GM18868 (cell line): ENCODE measurements around the gene CIB4.

Source experiments
- ATAC-seq: cut with Tn5 transposase; IDR thresholded peaks from one replicate; pipeline ENCODE4 v1.9.1; 2021; ENCODE audit warnings: mild to moderate bottlenecking, moderate library complexity; ENCODE audit not compliant: unreplicated experiment

The CIB4 gene

DNA sequence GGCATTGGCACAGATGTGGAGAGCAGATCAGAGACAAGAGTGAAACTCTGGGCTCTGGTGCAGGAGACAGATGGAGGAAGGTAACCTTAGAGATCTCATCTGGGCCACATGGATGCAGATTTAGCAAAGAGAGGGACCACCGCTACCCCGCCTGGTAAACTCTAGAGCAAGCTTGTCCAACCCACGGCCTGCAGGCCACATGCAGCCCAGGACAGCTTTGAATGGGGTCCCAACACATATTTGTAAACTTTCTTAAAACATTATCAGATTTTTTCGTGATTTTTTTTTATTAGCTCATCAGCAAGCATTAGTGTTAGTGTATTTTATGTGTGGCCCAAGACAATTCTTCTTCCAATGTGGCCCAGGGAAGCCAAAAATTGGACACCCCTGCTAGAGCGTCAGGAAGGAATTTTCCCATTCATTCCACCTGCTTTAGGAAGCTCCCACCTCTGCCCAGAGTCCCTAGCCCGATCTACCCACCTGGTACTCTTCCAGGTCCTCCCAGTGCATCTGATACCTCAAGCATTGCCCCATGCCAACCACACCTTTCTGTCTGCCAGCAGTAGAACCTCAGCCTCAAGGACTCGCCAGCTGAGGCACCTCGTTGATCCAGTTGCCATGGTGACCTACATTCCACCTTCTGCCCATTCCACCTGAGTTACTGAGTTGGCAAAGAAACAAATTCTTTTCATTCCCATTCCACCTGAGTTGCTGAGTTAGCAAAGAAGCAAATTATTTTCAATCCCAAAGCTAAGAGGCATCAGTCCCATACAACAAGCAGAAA lies at the start of gene CIB4:
Gene CIB4 (minus strand): TSS at position 586 of the 784 bp plus-strand sequence. CDS start 52 bp downstream, at position 534.
- no peak for ATAC-seq

DNA sequence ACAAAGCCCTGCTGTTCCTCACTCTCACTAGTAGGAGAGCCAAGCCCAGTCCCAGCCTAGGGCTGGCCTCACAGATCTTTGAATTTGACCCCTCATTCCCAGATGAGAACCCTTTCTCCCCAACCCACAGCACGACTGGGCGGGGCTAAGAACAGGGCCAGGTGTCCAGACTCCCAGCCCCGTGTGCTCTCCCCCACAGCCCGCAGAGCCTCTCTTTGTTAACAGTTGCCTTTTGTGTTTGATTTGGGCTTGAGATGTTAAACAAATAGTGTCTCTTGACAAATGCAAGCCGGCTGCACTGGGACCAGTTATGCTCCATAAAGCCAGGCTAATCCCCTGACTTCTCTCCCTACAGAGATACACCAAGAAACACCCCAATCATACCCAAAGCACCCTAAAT lies 46.6 kb upstream of the CIB4 start:
- ATAC-seq, result no peak

DNA sequence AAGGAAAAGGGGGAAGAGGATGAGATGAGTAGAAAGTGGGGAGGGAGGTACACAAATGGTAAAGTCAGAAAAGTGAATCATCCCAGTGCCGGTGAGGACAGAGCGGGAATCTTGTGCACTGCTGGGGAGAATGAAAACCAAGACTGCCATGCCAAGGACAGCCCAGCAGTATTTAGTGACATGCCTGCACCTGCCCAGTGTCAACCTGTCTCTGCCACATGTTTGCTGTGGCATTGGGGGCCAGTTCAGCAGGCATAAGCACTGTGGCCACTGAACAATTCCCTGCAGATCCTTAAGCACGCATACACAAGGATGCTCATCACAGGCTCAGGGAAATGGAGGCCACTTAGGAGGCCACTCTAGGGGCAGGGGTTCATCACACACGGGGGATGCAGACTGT lies 46.2 kb upstream of the CIB4 start:
- no peak for ATAC-seq

DNA sequence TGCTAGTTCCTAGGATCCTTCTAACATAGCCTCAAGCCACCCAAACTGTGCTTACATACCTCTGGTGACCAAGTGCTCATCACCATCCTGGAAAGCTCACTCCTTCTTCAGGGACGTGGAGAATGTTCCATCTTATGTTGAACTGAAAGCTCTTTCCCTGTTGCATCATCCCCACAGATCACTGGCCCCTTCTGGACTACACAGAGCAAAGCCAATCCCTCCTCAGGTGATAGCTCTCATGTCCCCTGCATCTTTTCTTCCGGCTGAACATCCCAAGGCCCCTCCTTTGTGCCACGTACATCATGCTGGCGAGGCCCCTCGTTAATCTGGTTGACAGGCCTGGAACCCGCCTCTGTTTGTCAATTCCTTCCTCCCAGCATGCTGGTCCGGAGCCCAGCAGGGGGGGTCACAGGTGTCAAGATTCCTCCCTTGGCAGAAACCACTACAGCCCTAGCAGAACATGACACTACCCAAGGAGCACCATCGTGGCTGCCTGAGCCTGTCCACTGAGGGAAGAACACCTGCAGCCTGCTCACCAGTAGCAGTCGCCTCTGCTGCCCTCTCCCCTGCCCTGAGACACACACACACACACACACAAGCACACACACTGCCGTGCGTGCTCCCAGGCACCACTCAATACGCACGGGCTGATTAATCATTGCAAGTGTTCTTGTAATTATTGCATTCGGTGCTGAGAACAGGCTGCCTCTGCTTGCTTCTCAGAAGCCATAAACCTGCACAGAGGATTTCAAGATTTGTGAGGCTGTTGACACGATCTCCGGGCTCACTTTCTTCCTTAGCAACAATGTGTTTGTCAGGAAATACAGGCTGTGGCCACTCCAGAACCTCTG lies 45.0 kb upstream of the CIB4 start:
- no peak for ATAC-seq

DNA sequence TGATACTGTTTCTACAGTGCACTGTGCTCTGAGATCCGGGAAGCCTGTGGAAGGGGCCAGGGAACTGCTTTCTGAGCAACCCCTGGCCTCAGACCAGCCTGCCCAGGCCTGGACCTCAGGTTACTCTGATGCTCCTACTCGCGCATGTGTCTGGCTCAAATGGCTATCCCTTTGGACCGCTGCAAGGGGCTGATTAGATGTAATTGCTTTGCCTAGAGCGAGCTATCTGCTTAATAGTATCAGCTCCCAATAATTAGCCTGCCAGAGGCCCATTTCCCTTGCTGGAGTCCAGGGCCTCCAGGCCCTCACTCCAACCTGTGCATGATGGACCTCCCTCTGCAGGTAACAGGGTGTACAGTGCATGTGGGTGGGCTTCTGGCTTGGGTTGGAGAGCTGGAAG lies 44.2 kb upstream of the CIB4 start:
- no peak for ATAC-seq

DNA sequence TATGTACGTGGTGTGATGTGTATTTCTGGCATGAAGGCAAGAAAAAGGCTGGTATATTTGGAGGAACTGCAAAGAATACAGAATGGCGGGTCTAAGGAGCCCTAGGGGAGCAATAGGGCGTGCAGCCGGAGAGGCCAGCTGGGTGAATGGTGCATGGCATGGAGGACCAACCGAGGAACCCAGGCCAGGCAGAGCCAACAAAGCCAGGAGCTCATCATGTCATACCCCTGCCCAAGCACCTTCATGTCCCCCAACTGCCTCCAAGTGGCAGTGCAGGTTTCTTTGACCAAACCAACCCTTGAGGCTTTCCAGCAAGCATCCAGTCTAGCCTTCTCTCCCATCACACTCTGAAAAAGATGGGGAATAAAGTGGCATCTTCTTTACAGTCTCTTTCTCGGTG lies 42.4 kb upstream of the CIB4 start:
- ATAC-seq, result no peak

DNA sequence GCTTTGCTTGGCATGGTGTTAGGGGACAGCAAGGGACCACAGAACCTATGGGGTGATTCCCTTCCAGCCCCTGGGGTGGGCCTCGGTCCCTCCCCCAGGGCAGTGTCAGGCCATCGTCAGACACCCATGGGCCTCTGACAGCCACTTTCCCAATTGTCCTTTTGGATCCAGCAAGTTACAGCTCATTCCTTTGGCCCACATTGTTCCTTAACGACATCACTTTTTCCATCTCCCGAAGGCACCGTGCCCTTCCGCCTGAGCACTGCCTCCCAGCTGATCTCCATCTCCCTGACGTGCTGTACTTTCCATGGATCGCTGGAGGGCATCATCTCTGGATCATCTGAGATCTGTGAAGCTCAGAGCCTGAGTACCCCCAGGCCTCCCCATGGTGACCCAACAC lies 41.0 kb upstream of the CIB4 start:
- no peak for ATAC-seq

DNA sequence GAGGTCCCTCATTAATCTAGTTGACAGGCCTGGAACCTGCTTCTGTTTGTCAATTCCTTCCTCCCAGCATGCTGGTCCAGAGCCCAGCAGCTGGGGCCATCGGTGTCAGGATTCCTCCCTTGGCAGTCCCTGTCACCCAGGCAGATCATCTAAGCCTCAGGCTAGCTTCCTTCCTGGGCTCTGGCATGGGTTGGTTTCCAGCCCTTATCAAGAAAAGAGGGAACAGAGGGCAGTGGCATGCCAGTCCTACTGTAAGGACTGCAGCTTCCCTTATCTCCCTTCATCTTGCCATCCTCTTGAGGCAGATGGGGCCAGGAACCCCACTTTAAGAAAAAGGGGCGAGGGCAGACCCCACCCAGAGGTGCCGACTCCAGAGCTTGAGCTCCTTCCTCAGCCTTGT lies 40.5 kb upstream of the CIB4 start:
- ATAC-seq, result no peak

DNA sequence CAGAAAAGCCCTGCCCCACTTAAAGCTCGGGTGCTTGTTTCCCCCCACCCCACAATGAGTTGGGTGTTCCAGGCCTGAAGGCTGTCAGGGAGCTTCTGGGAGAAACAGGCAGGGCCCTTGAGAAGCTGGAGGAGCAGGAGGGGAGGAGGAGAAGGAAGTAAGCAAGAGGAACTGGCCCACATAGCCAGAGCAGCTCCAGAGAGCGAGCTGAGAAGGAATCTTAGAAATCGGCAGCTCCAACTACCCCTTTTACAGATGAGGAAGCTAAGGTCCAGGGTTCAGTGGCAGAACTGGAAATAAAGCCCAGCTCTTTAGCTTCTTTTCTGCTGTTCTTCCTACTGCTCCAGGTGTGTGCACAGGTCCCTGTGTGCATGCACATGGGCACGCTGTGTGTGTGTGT lies 38.7 kb upstream of the CIB4 start:
- no peak for ATAC-seq

DNA sequence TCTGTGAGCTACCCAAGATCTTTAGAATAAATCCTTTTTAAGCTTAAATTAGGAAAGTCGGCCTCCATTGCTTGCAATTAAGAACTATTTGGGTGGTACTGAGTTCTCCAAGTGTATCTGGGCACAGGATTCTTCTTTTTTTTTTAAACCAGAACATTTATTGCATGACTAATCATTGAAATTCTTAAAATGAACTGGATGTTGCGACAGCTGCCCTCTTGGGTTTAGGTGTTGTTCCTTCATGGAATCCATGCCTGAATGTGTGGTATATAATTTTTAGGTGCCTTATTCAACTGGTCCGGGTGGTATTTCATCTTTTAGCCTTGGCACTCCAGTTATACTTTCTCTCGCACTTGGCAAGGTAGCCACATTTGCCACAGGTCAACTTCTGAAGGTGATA lies 36.9 kb upstream of the CIB4 start:
- ATAC-seq, result no peak

DNA sequence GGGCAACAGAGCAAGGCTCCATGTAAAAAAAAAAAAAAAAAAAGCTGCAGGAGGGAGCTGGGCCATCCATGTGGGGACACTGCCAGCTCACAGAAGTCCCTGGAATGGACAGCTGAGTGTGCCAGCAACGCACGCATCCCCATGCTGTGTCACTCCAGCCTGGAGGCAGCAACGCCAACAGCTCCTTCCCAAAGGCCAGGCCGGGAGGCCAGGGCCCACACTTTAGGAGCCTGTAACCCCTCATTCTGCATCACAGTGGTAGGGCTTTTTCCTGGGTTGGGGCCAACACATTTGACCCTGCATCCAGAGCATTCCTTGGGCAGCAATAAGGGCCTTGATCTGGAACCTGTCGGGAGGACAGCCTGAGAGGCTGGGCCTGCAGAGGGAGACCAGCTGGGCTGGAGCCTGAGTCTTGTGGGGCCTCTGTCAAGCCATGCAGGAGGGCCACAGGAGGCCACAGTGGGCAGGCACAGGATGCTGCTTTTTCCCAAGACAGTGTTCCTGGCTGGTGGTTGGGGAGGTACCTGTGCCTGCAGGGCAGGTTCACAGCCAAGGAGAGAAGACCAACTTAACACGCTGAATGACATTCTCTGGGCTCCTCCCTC lies 34.6 kb upstream of the CIB4 start:
- ATAC-seq, result no peak

DNA sequence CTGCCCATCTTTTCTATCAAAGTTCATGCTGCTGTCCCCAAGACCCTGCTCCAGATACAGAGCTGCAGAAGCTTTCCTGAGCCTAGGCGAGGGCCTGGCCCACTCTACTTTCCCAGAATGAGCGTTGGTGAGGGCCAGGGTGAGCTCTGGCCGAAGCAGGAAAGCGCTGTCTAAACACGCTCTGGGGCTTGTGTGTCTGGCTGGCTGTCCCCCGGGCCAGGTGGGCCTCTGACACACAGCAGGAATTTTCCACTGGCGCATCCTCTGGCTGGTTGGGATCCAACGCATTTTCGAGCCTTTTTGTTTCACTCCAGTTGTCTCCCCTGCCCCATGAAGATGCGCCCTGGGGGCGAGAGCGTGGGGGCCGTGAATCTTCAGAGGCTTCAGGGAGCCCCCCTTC lies 33.6 kb upstream of the CIB4 start:
- no peak for ATAC-seq

DNA sequence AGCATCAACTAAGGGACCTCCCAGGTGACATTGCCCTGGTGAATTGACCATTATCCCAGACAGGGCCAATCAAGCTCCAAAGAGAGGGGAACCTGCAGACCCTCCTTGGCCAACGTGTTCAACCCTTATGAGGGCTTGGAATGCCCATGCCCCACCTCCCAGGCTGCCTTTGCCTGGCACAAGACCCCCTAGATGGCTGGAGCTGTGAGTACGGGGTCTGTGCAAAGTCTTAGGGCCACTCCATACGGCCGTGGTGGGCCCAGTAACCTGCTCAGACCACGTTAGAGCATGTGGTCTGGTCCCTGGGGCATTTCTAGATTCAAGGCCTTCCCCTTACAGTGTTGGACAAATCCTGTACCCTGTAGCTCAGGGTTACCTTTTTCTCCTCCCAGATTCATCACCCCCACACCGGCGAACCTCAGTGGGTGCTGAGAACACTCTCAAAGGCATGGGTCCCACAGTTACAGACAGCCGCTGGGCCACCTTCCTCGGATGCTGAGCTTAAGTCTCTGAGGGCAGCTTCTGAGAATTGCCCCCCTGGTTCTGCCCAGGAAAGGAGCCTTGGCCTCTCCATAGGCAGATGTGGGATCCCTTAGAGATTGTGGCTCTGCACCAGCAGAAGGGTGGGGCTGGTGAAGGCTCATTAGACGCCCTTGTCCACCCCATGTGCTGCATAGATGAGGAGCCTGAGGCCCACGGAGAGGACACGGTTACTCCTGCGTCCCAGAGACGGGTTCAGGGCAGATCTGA lies 33.0 kb upstream of the CIB4 start:
- ATAC-seq, result no peak

DNA sequence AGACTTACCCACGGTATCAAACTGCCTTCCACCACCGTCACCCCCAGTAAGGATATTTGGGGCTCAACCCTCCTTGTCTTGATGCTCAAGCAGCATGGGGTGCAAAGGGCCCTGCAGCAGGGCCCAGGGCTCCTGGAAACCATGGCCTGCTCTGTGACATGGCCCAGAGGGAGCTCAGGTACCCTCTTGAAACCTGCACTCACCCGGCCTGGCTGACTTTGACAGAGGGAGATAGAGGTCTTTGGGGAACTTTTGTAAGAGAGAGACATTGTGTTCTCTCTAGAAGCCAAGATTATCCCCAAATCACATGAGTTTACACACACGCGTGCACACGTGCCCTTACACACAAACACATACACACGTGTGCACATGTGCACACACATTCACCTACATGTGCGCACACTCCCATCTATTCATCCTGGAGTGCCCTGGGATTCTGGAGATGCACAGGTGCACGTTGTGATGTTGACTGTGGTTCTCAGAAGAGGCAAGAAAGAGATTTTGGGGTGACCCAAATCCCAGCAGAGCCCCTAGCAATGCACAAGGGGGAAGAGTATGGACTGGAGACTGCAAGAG lies 31.7 kb upstream of the CIB4 start:
- no peak for ATAC-seq

DNA sequence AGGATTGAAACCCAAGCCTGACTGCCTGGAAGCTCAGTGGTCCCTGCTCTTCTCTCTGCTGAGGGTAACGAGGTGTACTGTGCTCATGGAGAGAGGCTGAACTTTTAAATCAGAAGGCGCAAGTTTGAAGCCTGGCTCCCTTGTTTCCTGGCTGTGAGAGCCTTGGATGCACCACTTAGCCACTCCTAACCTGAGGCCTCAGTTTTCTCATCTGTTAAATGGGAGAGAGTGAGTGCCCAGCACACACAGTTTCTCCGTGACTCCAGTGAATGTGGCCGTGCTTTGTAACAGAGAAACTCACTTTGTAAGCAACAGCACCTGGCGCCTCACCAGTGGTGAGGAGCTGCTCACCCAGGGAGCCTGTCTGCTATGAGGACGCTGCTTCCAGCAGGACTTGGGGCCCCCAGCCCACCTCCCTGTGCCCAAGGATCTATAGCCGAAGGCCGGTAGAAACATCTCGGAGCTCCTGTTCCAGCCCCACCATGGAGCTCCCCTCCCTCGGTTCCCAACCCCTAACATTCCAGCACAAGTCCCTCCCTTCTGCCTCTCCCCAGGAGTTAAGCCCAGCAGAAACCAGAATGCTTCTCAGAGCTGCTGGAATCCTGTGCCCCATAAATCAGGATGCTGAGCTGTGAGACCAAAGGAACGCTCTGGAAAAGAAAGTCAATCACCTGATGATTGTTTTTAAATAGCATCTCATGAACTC lies 31.1 kb upstream of the CIB4 start:
- no peak for ATAC-seq

DNA sequence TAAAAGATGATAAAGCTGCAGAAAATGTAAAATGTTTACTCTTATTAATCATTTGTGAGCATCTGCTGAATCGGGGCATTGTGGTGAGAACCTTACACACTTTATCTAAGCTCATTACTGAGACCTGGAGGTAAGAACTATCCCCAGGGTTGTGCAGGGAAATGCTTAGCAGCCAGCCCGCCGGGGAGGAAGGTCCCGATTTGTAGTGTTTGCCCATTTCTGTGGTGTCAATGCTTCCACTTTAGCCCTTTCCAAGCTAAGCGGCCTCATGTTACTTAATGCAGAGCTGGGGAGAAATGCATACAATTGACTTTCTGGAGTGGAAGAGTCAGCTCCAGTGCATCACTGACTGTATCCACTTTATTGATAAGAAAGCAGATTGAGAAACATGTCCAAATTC lies 30.5 kb upstream of the CIB4 start:
- ATAC-seq, result no peak

DNA sequence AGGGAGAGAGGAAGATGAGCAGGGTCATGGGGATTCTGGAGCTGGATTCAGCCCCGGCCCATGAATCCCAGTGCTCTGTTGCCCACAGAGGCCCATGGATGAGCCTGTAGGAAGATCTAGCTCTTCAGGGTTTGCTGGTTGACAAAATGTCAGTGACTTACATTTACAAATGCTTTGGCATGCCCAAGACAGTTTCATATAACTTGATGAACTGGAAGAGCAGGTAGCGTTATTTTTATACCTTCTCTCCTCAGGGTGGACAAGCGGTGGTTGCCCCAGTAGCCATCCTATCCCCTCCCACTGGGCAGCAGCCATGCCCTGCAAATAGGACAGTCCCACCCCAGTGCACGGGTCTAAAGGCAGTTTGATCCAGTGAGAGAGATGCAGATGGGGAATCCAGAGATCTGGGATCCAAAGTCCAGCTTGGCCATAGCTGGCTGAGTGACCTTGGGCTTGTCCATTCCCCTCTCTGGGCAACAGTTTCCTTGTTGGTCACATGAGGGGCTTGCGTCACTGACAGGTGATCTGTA lies 29.8 kb upstream of the CIB4 start:
- no peak for ATAC-seq

DNA sequence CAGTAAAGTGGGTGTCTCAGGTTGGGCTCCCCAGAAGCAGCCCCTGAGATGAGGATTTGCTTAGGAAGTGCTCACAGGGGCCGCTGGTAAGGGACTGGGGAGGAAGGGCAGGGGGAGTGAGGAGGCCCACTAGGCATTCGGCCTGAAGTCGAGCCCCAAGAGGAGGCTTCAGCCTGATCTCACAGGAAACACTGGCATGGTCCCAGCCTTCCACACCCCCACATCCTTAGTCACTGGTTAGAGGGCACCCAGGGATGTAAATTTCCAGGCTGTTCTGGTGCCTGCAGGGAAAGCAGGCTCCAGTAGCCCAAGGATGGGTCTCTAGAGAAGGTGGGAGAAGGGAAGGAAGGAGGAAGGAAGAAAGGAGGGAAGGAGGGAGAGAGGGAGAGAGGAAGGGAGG lies 29.0 kb upstream of the CIB4 start:
- ATAC-seq, result no peak

DNA sequence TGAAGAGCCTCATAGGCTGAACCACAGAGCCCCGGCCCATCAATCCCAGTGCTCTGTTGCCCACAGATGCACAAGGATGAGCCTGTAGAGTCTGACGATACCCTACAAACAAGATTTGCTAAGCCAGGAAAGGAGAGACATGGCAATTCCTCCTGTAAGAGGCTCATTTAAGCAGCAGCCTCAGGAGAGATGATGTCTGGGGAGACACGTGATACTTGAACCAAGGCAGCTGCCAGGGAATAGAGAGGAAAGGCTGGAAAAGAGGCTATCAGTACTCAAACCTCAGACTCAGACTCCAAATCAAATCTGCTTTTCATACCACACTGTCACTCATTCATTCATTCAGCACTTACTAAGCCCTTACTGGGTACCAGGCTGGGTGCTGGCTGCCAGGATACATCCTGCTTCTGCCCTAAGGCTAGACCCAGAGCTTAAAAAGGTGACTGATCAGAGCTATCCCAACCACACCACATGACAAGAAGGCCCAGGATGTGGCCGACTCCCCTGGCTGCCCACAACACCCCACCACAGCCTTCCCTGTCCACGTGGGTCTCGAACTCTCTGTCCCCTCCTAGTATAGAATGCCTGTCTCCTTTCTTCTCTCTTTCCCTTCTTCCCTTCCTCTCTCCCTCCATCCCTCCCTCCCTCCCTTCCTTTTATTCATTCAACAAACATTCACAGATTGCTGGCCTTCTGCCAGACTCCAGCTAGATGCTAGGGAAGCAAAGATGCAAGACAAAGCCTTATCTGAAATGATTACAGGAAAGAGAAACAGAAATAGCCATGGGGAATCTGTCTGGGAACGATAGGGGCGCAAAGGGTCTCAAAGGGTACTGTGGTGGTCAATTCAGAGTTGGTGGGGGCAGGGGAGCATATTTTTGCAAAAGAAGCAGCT lies 27.9 kb upstream of the CIB4 start:
- no peak for ATAC-seq
